ENCODE results near the gene FAH. TPM values are rescaled to one million over a fixed set of nuclear protein-coding genes. Genes with fewer than 3 reads are reported as not detected.

FAH gene
- total RNA-seq, 1 experiment from 2014 or later: 21.5 TPM

GRCh38 chr15:80173022-80173759, 20.4 kb downstream of the FAH start:
- peaks cover 4% of the 10 kb centered on the region for H4K20me1 ChIP-seq (ENCODE audit: control insufficient read depth, insufficient read depth, insufficient read length)
- no peak overlapping the region for H3K4ac ChIP-seq (ENCODE audit: low read depth, low read length)
- no CpG with 5 or more reads among the region's 10 CpGs for WGBS (ENCODE audit: extremely low coverage, insufficient read length, low lambda C conversion rate)
- no peak overlapping the region for H2BK20ac ChIP-seq (ENCODE audit: low read depth, low read length, poor library complexity, severe bottlenecking)
- H3K9ac ChIP-seq (ENCODE audit: extremely low read depth, insufficient read length, low read length): no peak overlapping the region
- peak overlapping the region in 1 of 3 experiments; percentile 51; a peak in 3 of 7 replicates for H3K27ac Mint-ChIP-seq
- H4K5ac ChIP-seq (ENCODE audit: insufficient read length, low read depth, low read length): no peak overlapping the region
- H3K23ac ChIP-seq (ENCODE audit: insufficient read length, low read depth, low read length): no peak overlapping the region
- no peaks in the 10 kb centered on the region for H3K9me3 ChIP-seq (ENCODE audit: control insufficient read depth, low read depth, low read length)
- no peaks in the 10 kb centered on the region for H3K4me1 Mint-ChIP-seq
- no peaks in the 10 kb centered on the region for H3K79me1 ChIP-seq (ENCODE audit: insufficient read depth, low read depth, low read length, poor library complexity, severe bottlenecking)
- no peak overlapping the region for H3K56ac ChIP-seq (ENCODE audit: insufficient read length, low read depth, low read length)
- no peak overlapping the region for H3K14ac ChIP-seq (ENCODE audit: insufficient read depth, low read length)
- no peak overlapping the region for H4K8ac ChIP-seq (replicated peaks; ENCODE audit: insufficient read length, low read depth, low read length)
- no peak overlapping the region for H2AFZ ChIP-seq (ENCODE audit: low read length)
- no peak overlapping the region; a peak in 1 of 5 replicates for H3K4me3 Mint-ChIP-seq
- H3K27me3 Mint-ChIP-seq (ENCODE audit: low read depth): no peaks in the 10 kb centered on the region
- no peaks in the 10 kb centered on the region for H3K27me3 ChIP-seq (ENCODE audit: insufficient read depth, low read length)
- no peak overlapping the region for H2AK5ac ChIP-seq (ENCODE audit: insufficient read length, low read length)
- H3K36me3 Mint-ChIP-seq (ENCODE audit: insufficient read depth in 1 of 3, low read depth in 3 of 3): peaks cover 8 to 34% (median 13%) of the 10 kb centered on the region in 3 experiments; a peak in 6 of 7 replicates
- TF ChIP-seq, protein P1, sequence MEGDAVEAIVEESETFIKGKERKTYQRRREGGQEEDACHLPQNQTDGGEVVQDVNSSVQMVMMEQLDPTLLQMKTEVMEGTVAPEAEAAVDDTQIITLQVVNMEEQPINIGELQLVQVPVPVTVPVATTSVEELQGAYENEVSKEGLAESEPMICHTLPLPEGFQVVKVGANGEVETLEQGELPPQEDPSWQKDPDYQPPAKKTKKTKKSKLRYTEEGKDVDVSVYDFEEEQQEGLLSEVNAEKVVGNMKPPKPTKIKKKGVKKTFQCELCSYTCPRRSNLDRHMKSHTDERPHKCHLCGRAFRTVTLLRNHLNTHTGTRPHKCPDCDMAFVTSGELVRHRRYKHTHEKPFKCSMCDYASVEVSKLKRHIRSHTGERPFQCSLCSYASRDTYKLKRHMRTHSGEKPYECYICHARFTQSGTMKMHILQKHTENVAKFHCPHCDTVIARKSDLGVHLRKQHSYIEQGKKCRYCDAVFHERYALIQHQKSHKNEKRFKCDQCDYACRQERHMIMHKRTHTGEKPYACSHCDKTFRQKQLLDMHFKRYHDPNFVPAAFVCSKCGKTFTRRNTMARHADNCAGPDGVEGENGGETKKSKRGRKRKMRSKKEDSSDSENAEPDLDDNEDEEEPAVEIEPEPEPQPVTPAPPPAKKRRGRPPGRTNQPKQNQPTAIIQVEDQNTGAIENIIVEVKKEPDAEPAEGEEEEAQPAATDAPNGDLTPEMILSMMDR (conservative IDR thresholded peaks at IDR 0.05): peak; percentile 85
- no peaks in the 10 kb centered on the region for H3K4me1 ChIP-seq (ENCODE audit: insufficient read depth, low read length)
- H3K9me3 Mint-ChIP-seq: no peaks in the 10 kb centered on the region
- no peak overlapping the region for H3K4me2 ChIP-seq (ENCODE audit: insufficient read depth, insufficient read length, low read length)
- no peaks in the 10 kb centered on the region for H3K23me2 ChIP-seq (ENCODE audit: insufficient read length, low read depth, low read length, poor library complexity, severe bottlenecking)
- H4K91ac ChIP-seq (ENCODE audit: insufficient read length, low read depth, low read length): no peak overlapping the region
- H2BK15ac ChIP-seq (ENCODE audit: low read depth, low read length): no peak overlapping the region
- no peak overlapping the region for H2BK120ac ChIP-seq (ENCODE audit: low read depth, low read length, poor library complexity, severe bottlenecking)
- peak; percentile 81 for DNase-seq
- H2BK5ac ChIP-seq (ENCODE audit: insufficient read length, low read length): no peak overlapping the region
- H3K79me2 ChIP-seq (ENCODE audit: insufficient read depth, low read length): no peaks in the 10 kb centered on the region
- H3K27ac ChIP-seq (ENCODE audit: insufficient read length, low read depth, low read length): no peak overlapping the region
- H3K18ac ChIP-seq (ENCODE audit: insufficient read length, low read depth, low read length): no peak overlapping the region
- no peak overlapping the region for H2BK12ac ChIP-seq (ENCODE audit: insufficient read length, low read depth, low read length)
- H3T11ph ChIP-seq (ENCODE audit: low read length): no peak overlapping the region

All from H9 (cell line).